Common myeloid progenitor, CD34-positive (primary cell): ENCODE measurements around the gene NRCAM. TPM values are rescaled to one million over a fixed set of nuclear protein-coding genes. Genes with fewer than 3 reads are reported as not detected.
"Not testable (repeated sequence)": the region's sequence is repeated elsewhere in the genome, so short reads cannot be mapped to it uniquely, and the experiment has no call there.

Experiments
- CTCF ChIA-PET: fragments of 350-600 bp; sonication (Branson Sonifier 250); formaldehyde crosslinking; loops from one replicate; lab custom pipeline; 2021; ENCODE audit warnings: antibody characterized with exemption; lab: Charles Lee
- POLR2A ChIA-PET: fragments of 350-600 bp; sonication (Branson Sonifier 250); formaldehyde crosslinking; loops from one replicate; lab custom pipeline; 2021; ENCODE audit warnings: antibody characterized with exemption; lab: Charles Lee
- DNase-seq, 3 donors: peaks; one replicate each; pipeline versions ENCODE4 v3.0.0 to v3.0.0-alpha.2; 2013
- H3K27ac ChIP-seq, 2 experiments: 1 replicate in 1 of 2; 2 replicates in 1 of 2; pipeline ENCODE4 v1.7.0; 2013; ENCODE audit warnings: inconsistent platforms in 2 of 2, low read length in 2 of 2, mild to moderate bottlenecking in 2 of 2, low read depth in 1 of 2, moderate library complexity in 1 of 2; ENCODE audit not compliant: severe bottlenecking in 2 of 2, insufficient read depth in 1 of 2, poor library complexity in 1 of 2
- H3K27me3 ChIP-seq, 5 experiments: replicated peaks in 2 of 5; 1 replicate in 3 of 5; 2 replicates in 2 of 5; pipeline versions ENCODE4 v1.6.1 to v1.7.0; 2013; ENCODE audit warnings: low read length in 4 of 5, mild to moderate bottlenecking in 2 of 5, moderate library complexity in 2 of 5, inconsistent platforms in 1 of 5; ENCODE audit not compliant: insufficient read depth in 5 of 5, control insufficient read depth in 4 of 5
- H3K36me3 ChIP-seq, 4 experiments: 1 replicate in 2 of 4; 2 replicates in 2 of 4; pipeline versions ENCODE4 v1.6.1 to v1.7.0; 2013; ENCODE audit warnings: low read length in 3 of 4, control low read depth in 1 of 4, mild to moderate bottlenecking in 1 of 4; ENCODE audit not compliant: control insufficient read depth in 4 of 4, insufficient read depth in 4 of 4
- H3K4me1 ChIP-seq, 4 experiments: 1 replicate in 3 of 4; 2 replicates in 1 of 4; pipeline versions ENCODE4 v1.6.1 to v1.7.1; 2013; ENCODE audit warnings: low read length in 3 of 4, mild to moderate bottlenecking in 3 of 4, control low read depth in 1 of 4, inconsistent platforms in 1 of 4, moderate library complexity in 1 of 4; ENCODE audit not compliant: control insufficient read depth in 4 of 4, insufficient read depth in 4 of 4; ENCODE audit errors: control extremely low read depth in 1 of 4
- H3K4me3 ChIP-seq, 7 experiments: 1 replicate in 4 of 7; 2 replicates in 3 of 7; pipeline versions ENCODE4 v1.5.1 to v1.7.0; 2013; ENCODE audit warnings: mild to moderate bottlenecking in 7 of 7, low read length in 6 of 7, moderate library complexity in 6 of 7, inconsistent platforms in 2 of 7, low read depth in 2 of 7, control low read depth in 1 of 7; ENCODE audit not compliant: insufficient read depth in 4 of 7, control insufficient read depth in 1 of 7; ENCODE audit errors: extremely low read depth in 1 of 7
- H3K9me3 ChIP-seq, 5 experiments: 1 replicate in 4 of 5; 2 replicates in 1 of 5; pipeline versions ENCODE4 v1.6.1 to v1.7.1; 2013; ENCODE audit warnings: low read length in 4 of 5, mild to moderate bottlenecking in 2 of 5, inconsistent platforms in 1 of 5, low read depth in 1 of 5, moderate library complexity in 1 of 5; ENCODE audit not compliant: control insufficient read depth in 4 of 5, insufficient read depth in 2 of 5; ENCODE audit errors: control extremely low read depth in 1 of 5
- WGBS: methylation state at CpG from one replicate; pipeline ENCODE4 v1.1.5; 2013; ENCODE audit not compliant: insufficient coverage; 5-methylcytosine and 5-hydroxymethylcytosine counted together
- polyA plus RNA-seq: library from polyadenylated mRNA; unstranded; fragments of 120-200 nt; gene quantifications from one replicate; pipeline ENCODE4 v1.2.1, GENCODE V29; 2013

NRCAM gene
- polyA plus RNA-seq: 0.17 TPM

- Histone ChIP-seq H3K27me3 (peaks cover 29 to 95% (median 54%) of the 10 kb centered on the region in 5 experiments), H3K27ac (no peak within 1 kb of the TSS), H3K4me1 (peaks cover 0 to 22% (median 21%) of the 10 kb centered on the region in 4 experiments), H3K36me3 (no peaks in the 10 kb centered on the region), H3K4me3 (peak within 1 kb of the TSS; percentile 18 to 71 (median 59)), H3K9me3 (peaks cover 0 to under 1% (median 0%) of the 10 kb centered on the region in 5 experiments)
- ChIA-PET POLR2A (no interaction called here), CTCF (interaction anchor here (0.7 to 1.5 kb wide), 2 partner anchors 16 to 134 kb away, joined by 3 read pairs; no protein-coding TSS in a partner anchor)
- DNase-seq: peak; percentile 29 to 78 (median 68)
- WGBS: 0% methylated on average over 48 of the region's 81 CpGs
Measured at GRCh38 chr7:108455998-108456677, at the start of gene NRCAM. Gene NRCAM, minus strand, starts transcription at chr7:108456436. Its CDS starts 216,372 bp downstream, at chr7:108240064.

- H3K4me3 ChIP-seq, H3K27ac ChIP-seq, H3K27me3 ChIP-seq, H3K9me3 ChIP-seq, DNase-seq, POLR2A ChIA-PET, H3K4me1 ChIP-seq, CTCF ChIA-PET: not testable (repeated sequence)
- H3K36me3 ChIP-seq: peaks cover 7 to 26% (median 10%) of the 10 kb centered on the region in 4 experiments
- no CpG with 5 or more reads among the region's 3 CpGs for WGBS
Measured at GRCh38 chr7:108504576-108504975, 48.3 kb upstream of the NRCAM start.

- ChIA-PET CTCF (interaction anchor here (1.2 to 1.3 kb wide), 2 partner anchors 9 to 17 kb away, joined by 3 to 4 read pairs; no protein-coding TSS in a partner anchor), POLR2A (interaction anchor here (0.6 kb wide), 1 partner anchor 23 kb away, joined by 3 read pairs; the partner anchor contains the start of gene PNPLA8)
- WGBS: 77% methylated on average over 4 of the region's 5 CpGs
- no peaks in the 10 kb centered on the region for H3K4me1 ChIP-seq
- H3K9me3 ChIP-seq: peaks cover 0 to 1% (median 0%) of the 10 kb centered on the region in 5 experiments
- H3K36me3 ChIP-seq: peaks cover 7 to 26% (median 12%) of the 10 kb centered on the region in 4 experiments
- H3K4me3 ChIP-seq: no peak overlapping the region
- no peaks in the 10 kb centered on the region for H3K27me3 ChIP-seq
- no peak overlapping the region for H3K27ac ChIP-seq
- peak in 2 of 3 donors; percentile 5 to 14 for DNase-seq
Measured at GRCh38 chr7:108503112-108504026, 47.1 kb upstream of the NRCAM start.

GRCh38 chr7:108499566-108499965 lies 43.3 kb upstream of the NRCAM start:
- H3K9me3 ChIP-seq: no peaks in the 10 kb centered on the region
- no peaks in the 10 kb centered on the region for H3K27me3 ChIP-seq
- ChIA-PET CTCF (interaction anchor here (0.9 to 1.3 kb wide), 5 partner anchors 22 to 386 kb away, joined by 3 to 4 read pairs (median 3); no protein-coding TSS in a partner anchor), POLR2A (no interaction called here)
- no peak overlapping the region for H3K27ac ChIP-seq
- no CpG with 5 or more reads among the region's 1 CpG for WGBS
- H3K4me1 ChIP-seq: no peaks in the 10 kb centered on the region
- DNase-seq: no peak
- H3K36me3 ChIP-seq: peaks cover 3 to 22% (median 11%) of the 10 kb centered on the region in 4 experiments
- H3K4me3 ChIP-seq: no peak overlapping the region

- Histone ChIP-seq H3K27ac (no peak overlapping the region), H3K27me3 (no peaks in the 10 kb centered on the region), H3K4me1 (no peaks in the 10 kb centered on the region), H3K36me3 (peaks cover 8 to 25% (median 11%) of the 10 kb centered on the region in 4 experiments), H3K4me3 (no peak overlapping the region), H3K9me3 (no peaks in the 10 kb centered on the region)
- ChIA-PET POLR2A (interaction anchor here (0.7 kb wide), 1 partner anchor 71 kb away, joined by 3 read pairs; the partner anchor contains the start of genes DNAJB9 and THAP5), CTCF (interaction anchor here (0.9 to 2.1 kb wide), 9 partner anchors 9 to 385 kb away, joined by 3 to 7 read pairs (median 3); no protein-coding TSS in a partner anchor)
- DNase-seq: no peak
- WGBS: no CpG with 5 or more reads among the region's 6 CpGs
Measured at GRCh38 chr7:108498481-108498880, 42.2 kb upstream of the NRCAM start.

- H3K27ac ChIP-seq: no peak overlapping the region
Measured at GRCh38 chr7:108497082-108497725, 41.0 kb upstream of the NRCAM start.

More at GRCh38 chr7:108497082-108497725, 41.0 kb upstream of the NRCAM start:
- DNase-seq: peak; percentile 61 to 79 (median 71)
- POLR2A ChIA-PET: no interaction called here
- H3K9me3 ChIP-seq: no peaks in the 10 kb centered on the region
- CTCF ChIA-PET: interaction anchor here (0.9 to 2.3 kb wide), 9 partner anchors 9 to 352 kb away, joined by 3 to 7 read pairs (median 7); partner anchors contain the start of genes DNAJB9 and THAP5
- H3K36me3 ChIP-seq: peaks cover 8 to 22% (median 10%) of the 10 kb centered on the region in 4 experiments
- no peaks in the 10 kb centered on the region for H3K27me3 ChIP-seq
- H3K4me1 ChIP-seq: no peaks in the 10 kb centered on the region
- no CpG with 5 or more reads among the region's 3 CpGs for WGBS
- H3K4me3 ChIP-seq: no peak overlapping the region
